Stimulated activated CD8-positive, alpha-beta memory T cell treated with anti-CD3 and anti-CD28 coated beads, Interleukin-4, amount 100 ng/mL, for 4 hours (primary cell): ENCODE measurements around the gene PROSER2.

Source experiments
- DNase-seq, 2 donors: peaks; one replicate each; pipeline ENCODE4 v3.0.0-alpha.2; 2020; ENCODE audit warnings: low read depth in 2 of 2, low spot score in 1 of 2

The PROSER2 gene

DNA sequence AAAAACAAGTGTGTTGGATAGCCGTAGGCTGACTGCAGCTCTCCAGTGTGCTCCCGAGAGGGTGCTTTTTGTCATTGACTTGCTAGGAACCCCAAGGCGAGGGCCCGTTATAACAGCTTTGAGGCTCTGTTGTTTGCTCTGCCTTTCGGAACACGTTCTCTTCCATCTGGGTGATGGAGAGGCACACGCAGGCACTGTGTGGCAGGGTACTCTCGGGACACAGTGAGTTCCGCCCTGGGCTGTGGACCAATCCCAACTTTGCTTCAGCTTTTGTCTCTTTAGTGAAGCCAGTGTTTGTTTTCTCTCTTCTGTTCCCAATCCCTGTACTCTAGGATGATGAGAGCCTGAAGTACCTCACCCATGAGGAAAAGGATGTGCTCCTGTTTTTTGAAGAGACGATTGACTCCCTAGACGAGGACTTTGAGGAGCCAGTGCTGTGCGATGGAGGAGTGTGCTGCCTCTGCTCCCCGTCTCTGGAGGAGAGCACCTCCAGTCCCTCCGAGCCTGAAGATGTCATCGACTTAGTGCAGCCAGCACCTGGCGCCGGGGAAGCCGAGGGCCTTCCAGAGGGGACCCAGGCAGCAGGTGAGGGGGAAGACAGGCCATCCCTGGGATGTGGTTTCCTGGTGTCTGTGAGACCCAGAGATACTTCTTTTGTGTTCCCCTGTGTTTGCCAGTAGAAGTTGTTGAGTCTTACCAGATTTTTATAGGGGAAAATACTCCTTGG is 43.2 kb downstream of the PROSER2 start:
- DNase-seq, result no peak

DNA sequence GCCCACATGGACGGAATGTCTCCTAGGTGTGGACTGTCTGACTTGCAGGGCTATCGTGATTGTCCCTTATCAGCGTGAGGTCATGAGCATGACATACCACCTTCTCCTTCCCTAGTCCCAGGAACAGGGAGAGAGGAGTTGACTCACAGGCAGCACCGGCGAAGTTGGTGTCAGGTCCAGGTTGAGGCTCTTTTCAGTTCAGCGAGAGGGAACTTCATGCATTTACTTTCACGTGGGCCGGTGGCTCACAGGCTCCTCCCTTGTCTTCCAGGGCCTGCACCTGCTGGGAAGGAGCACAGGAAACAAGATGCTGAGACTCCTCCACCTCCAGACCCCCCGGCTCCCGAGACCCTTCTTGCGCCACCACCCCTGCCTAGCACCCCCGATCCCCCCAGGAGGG is 46.1 kb downstream of the PROSER2 start:
- DNase-seq, result no peak

DNA sequence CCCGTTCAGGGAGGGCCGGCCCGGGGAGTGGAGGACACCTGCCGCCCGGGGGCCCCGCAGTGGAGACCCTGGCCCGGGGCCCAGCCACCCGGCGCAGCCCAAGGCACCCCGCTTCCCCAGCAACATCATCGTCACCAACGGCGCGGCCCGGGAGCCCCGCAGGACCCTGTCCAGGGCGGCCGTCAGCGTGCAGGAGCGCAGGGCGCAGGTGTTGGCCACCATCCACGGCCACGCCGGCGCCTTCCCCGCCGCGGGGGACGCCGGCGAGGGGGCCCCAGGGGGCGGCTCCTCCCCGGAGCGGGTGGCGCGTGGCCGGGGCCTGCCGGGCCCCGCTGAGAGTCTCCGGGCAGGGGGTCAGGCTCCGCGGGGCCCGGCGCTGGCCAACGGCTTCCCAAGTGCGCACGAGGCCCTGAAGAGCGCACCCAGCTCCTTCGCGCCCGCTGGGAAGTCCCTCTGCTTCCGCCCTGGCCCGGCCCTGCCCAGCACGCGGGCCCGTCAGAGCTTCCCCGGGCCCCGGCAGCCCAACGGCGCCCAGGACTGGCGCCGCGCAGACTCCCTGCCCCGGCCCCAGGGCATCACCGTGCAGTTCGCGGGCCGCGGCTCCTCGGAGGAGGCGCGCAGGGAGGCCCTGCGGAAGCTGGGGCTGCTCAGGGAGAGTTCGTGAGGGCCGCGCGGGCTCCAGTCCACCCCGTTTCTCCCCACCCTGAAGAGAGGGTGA is 46.7 kb downstream of the PROSER2 start:
- DNase-seq, result no peak

DNA sequence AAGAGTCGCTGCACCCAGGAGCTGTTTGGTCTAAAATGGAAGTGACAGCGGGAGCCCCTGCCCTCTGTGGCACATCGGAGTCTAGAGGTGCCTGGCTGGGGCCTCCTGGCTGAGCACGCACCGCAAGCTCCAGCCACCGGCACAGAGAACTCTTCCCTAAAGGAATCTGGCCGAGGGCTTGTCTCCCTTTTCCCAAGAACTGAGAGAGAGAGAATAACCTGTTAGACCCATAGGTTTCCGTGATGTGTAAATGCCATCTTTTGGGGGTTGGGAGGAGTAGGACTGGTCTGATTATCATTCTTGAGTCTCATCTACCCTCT is 47.3 kb downstream of the PROSER2 start:
- no peak for DNase-seq

DNA sequence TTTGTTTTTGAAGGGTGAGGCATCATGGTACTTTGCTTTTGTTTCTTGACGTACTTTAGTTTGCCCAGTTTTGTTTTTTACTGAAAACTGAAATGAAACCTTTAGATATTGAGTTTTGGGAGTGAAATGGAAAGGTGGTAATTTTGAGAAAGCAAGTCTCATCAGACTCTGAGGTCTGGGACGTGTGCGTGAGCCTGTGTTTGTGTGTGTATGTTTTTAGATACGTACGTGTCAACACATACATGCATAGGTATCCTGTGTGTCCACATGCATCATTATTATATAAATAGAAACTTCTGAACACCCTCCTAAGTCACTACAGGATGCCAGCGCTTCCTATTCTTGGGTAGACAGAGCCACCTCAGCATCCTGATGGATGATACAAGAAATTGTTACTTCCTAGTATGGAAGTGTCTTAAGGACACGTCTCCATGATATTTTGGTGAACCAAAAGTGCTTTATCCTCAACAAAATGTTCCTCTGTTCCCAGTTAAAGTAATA is 47.8 kb downstream of the PROSER2 start:
- no peak for DNase-seq

DNA sequence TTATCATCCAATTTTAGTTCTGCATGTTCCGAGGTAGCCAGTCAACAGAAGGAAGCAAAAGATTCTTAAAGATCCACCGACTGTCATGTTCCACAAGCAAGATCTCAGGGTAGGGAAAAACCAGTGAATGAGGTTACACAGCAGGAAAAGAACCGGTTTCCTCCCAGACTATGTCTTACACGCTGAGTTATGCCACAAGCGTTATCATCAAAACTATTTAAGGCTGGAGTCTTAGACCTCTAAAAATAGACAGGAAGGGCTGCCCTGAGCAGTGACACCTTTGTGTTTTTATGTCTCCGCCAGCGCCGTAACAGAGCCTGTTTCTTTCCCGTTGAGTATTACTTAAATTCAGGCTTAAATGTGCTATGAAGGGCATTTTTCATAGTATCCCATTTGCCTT is 48.3 kb downstream of the PROSER2 start:
- no peak for DNase-seq

DNA sequence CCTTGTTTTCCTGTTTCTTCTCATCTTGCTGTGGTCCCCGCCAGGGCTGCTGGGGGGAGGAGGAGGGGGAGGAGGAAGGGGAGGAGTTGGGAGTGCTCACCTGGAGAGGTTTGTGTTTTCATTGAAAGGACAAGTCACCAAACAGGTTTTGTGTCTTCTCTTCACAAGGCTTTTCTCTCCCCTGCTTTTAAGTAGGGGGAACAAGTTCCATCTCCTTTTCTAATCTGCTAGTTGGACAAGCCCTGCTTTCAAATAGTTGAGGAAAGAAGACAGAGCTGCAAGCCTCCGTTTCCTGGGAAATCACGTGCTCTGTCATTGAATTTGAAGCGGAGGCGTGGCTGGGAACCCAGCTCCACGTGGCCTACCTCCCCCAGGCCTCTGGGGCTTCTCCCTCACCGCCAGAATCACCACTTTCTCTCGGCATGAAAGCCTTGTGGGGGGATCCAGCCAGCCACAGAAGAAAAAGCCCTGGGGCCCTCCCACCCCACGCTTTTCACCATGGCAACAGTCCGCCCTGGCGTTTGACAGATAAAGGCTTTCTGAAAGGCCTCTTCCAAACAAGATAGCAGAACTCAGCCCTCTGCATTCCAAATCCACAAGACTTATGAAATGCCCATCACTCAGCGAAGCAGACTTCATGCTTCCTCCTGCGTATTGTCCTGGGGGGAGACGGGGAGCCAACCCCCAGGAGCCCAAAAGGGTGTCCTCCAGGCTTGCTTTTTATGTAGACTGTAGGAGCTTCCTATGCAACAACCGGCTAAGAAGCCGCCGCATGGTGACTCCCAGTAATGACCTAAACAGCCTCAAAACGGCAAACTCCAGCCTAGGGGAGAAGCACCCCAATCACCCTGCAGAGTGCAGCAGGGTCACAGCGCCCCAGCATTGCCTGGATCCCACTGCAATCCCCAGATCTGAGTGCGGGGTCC is 51.7 kb downstream of the PROSER2 start:
- DNase-seq, result peak; percentile 29 to 48

DNA sequence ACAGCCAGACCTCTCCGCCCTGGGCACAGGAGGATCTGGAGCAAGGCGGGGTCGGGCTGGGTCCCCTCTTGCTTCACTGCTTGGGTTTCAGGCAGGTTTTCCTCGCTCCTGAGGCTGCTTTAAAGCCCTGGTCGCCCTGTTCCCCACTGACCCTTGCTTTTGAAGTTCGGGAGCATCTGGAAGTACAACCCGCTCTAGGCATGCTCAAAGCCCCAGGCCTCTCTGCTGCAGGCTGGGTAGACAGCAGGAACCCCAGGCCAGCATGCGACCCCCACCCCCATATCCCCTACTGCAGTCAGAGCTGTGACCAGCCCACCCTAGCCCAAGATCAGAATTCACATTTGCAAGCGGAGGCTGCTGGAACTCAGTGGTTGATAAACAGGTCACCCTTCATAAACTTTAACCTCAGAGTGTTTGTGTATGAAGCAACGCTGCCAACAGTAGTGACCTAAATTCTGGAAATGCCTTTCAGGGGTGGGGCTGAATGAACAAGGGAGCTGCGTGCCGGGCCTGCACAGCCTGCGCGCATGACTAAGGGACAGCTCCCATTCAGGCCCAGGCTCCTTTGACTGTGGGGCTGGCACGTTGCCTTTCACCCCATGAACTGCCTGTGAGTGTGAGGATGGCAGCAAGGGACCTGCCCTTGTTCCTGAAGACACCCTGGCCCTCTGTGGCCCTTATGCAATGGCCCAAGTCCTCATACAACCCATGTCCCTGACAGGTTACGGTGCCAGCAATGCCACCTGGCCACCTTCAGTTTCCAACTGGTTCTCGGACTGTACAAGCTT is 52.5 kb downstream of the PROSER2 start:
- DNase-seq, result no peak

DNA sequence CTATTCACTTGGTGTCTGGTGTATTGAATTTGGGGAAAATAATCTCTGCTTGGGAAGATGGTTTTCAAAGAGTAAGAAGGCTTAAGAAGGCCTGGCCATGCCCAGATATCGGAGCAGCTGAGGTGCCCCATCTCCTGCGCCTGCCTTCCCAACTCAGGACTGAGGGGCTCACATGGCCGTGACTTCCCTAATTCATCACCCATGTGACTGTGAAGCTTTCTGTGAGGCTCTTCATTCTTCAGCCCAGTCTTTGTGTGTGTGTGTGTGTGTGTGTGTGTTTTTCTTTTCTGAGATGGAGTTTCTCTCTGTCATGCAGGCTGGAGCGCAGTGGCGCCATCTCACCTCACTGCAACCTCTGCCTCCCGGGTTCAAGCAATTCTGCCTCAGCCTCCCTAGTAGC is 53.2 kb downstream of the PROSER2 start:
- no peak for DNase-seq

DNA sequence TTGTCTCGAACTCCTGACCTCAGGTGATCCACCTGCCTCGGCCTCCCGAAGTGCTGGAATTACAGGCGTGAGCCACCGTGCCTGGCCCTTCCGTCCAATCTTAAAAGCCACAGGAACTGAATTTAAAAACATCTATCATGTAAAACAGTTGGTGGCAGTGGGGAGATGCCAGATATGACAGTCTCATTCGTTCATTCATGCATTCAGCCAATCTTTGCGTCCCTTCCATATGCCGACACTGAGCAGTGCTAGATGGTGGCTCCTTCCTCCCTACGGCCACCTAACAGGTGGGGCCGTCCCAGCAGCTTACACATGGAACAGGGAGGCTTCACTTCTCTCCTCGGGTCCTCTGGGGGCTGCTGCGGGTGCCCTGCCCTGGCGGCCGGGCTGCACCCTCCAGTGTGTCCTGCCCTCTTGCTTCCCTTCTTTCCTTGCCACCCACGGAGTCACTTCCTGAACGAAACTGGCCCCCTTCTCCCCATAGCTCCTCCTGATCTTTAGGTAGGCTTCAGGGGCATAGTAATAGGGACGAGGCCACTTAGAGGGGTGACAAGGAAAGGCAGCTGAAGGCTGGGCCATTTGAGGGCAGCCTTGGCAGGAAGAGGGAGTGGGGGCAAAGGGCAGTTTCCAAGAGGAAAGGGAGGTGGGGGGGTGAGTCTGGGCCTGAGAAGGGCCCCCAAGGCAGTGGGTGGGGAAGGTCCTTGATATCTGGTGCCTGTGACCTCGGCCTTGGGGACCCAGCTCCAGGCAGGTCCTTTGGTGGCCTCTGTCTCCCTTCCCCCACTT is 53.8 kb downstream of the PROSER2 start:
- no peak for DNase-seq

DNA sequence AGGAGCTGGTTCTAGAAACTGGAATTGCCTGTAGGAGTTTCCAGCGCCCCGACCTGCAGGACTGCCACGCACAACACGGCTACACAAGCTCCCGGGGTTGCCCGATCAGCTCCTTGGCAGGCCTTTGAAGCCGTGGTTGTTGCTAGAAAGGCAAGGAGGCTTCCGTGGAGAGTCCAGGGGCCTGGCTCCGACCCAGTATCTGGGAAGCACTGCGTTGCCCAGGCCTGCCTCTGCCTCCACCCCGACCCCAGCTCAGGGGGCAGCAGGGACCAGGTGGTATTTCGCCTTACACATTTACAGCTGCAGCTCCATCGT is 54.4 kb downstream of the PROSER2 start:
- no peak for DNase-seq

DNA sequence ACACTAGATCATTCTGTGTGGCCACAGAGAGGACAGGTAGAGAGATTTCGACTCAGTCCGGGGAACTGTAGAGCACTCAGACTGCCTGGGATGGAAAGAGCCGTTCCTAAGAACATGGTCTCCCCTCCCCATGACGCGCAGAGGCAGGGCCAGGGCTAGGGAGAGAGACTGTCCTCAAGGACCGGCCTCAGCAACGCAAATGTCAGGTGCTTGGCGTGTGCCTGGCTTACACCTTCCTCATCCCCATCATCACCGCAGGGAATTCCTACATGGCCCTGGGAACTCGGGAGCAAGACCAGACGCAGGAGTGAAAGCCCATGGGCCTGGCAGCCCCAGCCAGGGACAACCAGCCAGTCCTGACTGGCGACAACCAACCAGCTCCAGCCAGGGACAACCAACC is 55.6 kb downstream of the PROSER2 start:
- no peak for DNase-seq

DNA sequence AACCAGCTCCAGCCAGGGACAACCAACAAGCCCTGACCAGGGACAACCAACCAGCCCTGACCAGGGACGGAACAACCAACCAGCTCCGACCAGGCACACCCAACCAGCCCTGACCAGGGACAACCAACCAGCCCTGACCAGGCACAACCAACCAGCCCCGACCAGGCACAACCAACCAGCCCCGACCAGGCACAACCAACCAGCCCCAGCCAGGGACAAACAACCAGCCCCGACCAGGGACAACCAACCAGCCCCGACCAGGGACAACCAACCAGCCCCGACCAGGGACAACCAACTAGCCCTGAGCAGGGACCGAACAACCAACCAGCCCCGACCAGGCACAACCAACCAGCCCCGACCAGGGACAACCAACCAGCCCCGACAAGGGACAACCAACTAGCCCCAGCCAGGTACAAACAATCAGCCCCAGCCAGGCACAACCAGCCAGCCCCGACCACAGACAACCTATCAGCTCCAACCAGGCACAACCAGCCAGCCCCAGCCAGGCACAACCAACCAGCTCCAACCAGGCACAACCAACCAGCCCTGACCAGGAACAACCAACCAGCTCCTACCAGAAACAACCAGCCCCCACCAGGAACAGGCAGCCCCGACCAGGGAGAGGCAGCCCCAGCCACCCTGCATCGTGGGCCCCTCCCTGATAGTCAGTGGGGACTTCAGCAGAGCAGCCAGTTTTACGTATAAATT is 56.4 kb downstream of the PROSER2 start:
- no peak for DNase-seq

DNA sequence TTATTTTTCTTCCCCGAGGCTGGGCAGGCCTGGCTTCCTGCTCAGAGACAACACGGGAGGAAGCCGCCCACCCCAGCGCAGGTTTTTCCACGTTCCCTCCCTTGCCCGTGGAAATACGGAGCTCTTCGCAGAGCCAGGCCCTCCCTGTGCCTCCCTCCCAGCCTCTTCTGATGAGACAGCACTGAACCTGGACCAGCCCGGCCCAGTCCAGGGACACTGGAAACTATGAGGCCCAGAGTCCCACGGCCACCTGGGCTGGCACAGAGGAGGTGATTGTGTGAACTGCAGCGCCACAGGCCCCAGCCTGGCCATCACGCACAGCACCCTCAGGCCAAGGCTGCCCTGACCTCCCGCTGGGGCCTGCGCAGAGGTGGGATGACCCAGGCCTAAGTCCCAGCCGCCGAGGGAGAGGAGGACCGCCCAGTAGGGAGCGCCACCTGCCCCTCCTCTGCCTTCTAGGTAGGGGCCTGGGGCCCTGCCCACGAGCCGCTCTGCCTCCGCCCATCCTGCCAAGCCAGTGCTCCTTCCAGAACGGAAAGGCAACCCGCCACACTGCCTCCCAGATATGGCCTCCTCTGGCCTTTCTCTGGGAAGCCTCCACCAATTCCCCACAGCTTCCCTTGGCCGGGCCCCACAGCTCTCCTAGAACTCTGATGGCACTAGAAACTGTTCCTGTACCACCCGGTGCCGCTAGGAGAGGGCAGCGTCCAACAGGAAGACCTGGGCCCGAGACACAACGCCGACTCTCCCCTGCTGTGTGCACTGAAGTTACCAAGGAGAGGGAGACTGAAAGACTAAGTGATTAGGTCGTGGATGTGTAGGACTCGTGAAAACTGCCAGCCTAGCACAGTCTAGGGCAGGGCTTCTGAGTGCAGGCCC is 57.2 kb downstream of the PROSER2 start:
- DNase-seq, result no peak

DNA sequence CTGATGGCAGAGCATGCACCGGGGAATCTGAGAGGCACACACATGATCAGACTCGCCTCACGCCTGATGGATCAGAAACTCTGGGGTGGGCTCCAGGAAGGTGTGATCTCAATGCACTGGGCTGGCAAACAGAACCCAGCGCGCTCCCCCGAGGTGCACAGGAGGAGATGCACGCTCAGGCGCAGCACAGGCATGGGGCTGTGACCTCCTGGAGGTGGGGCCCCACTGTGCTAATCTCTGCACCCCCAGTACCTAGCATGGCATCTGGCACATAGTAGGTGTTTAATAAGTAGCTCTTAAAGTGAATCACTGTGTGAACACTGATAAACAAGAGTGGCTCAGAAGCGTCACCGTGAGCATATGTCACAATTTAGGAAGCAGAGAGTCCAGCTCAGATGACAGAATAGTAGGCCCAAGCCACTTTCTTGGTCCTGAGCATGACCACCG is 57.9 kb downstream of the PROSER2 start:
- DNase-seq, result no peak

DNA sequence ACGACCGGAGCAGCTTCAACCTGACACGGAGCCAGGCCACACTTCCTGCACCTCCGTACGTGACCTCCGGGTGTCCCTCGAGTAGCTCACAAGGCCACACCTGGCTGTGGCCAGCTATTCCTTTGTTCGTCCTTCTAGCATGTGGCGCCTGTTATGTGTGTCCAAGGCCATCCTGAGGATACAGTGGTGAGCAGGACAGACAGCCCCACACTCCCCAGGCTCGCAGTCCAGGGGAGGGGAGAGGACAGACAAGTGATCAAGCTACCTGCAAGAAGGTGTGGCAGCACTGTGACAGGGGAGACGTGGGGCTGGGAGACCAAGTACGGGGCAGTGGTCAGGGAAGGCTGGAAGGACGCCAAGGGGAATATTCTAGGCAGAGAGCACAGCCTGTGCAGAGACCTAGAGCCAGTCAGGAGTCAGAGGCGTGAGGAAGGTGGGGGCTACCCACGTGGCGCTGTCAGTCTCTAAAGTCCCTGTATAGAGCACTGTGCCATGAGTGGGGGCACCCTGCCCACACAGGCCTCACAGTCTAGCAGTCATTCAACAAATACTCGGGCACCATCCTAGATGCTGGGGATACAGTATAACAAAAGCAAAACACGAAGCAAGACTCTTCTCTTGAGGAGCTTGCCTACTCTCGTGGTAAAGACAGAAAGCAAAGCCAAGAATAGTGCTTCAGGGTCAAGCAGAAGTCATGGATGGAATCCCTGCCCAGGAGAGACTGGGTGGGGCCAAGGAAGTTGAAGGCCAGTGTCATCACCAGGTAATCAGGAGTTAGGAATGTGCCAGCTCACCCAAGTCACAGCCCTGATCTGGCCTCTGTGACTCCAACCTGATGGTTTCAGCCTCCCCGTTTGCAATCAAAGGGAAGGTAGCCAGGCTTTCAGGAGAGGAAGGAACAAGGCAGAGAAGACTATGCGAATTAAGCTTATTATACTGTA is 58.6 kb downstream of the PROSER2 start:
- no peak for DNase-seq

DNA sequence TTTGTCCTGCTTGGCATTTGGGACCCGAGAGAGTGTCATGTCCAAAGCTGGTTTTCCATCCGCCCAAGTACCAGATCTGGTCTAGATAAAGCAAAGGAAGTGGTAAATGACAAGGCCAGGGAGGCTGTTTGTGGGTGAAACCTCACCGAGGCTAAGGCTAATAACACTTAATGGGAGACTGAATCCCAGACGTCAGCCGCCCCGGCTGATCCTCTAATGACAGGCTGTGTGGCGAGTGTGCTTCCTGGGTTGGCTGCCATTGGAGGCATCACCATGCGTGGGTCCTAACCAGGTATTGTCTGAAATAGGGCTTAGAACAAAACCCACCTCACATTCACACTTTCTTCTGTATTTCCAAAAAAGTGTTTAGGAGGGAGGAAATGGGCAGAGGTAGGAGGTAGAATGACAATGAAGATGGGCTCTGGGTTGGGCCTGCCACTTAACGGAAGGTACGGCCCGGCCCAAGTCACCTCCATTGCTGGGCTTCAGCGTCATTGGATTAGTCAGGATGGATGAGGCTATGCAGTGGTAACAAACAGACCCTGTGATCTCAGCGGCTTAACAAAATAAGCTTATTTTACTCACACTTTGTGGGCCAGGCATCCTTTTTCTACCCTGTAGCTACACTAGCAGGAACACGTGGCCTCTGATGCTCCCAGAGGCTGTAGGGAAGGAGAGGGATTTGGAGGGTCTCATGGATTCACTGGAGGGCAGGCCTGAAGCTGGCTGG is 59.7 kb downstream of the PROSER2 start:
- no peak for DNase-seq
